B cell (primary cell): ENCODE data around the gene UCKL1. TPM values are rescaled to one million over a fixed set of nuclear protein-coding genes. Genes with fewer than 3 reads are reported as not detected.
A peak's percentile ranks its signal among the peaks of the same experiment; 100 is the strongest.

ENCODE experiments used
- ATAC-seq: fragments of 200-7000 bp; cut with Tn5 transposase; one replicate; pipeline ENCODE4 v1.10.0; 2021; ENCODE audit warnings: low read depth, mild to moderate bottlenecking, moderate number of reproducible peaks, moderate library complexity
- CTCF ChIA-PET: fragments of 350-600 bp; sonication (Branson Sonifier 250); formaldehyde crosslinking; loops from one replicate; lab custom pipeline; 2021; ENCODE audit warnings: antibody characterized with exemption, inconsistent platforms; lab: Charles Lee
- POLR2A ChIA-PET: fragments of 350-600 bp; sonication (Branson Sonifier 250); formaldehyde crosslinking; loops from one replicate; lab custom pipeline; 2021; ENCODE audit warnings: antibody characterized with exemption; lab: Charles Lee
- DNase-seq: peaks from one replicate; pipeline ENCODE4 v3.0.0; 2013
- H2AFZ ChIP-seq: 2 replicates; pipeline ENCODE4 v1.6.1; 2012; ENCODE audit warnings: mild to moderate bottlenecking, low read depth, low read length; ENCODE audit not compliant: insufficient read depth, poor library complexity, severe bottlenecking
- H3K27ac ChIP-seq, 2 donors: 1 replicate in 1 of 2; 2 replicates in 1 of 2; pipeline ENCODE4 v1.5.1; 2012 to 2013; ENCODE audit warnings: low read length in 2 of 2, mild to moderate bottlenecking in 2 of 2, moderate library complexity in 1 of 2
- H3K27me3 ChIP-seq, 4 experiments: fragments of 200-600 bp in 1 of 4; sonication (generic) in 1 of 4; replicated peaks in 1 of 4; 1 replicate in 2 of 4; 2 replicates in 2 of 4; pipeline versions ENCODE4 v1.6.1 to v1.7.0; 2013 to 2016; ENCODE audit warnings: low read length in 3 of 4, mild to moderate bottlenecking in 2 of 4, mixed read lengths in 1 of 4, moderate library complexity in 1 of 4; ENCODE audit not compliant: insufficient read depth in 4 of 4, control insufficient read depth in 3 of 4; ENCODE audit errors: control extremely low read depth in 1 of 4
- H3K36me3 ChIP-seq, 2 experiments: replicated peaks in 1 of 2; 1 replicate in 1 of 2; 2 replicates in 1 of 2; pipeline versions ENCODE4 v1.6.1 to v1.7.1; 2013; ENCODE audit warnings: low read length in 1 of 2; ENCODE audit not compliant: insufficient read depth in 2 of 2, control insufficient read depth in 1 of 2; ENCODE audit errors: control extremely low read depth in 1 of 2, extremely low read depth in 1 of 2
- H3K4me1 ChIP-seq, 2 donors: fragments of 200-600 bp in 1 of 2; sonication (generic) in 1 of 2; 1 replicate in 1 of 2; 2 replicates in 1 of 2; pipeline versions ENCODE4 v1.5.1 to v1.6.1; 2013 to 2017; ENCODE audit warnings: low read length in 2 of 2; ENCODE audit not compliant: control insufficient read depth in 2 of 2, insufficient read depth in 2 of 2
- H3K4me2 ChIP-seq: replicated peaks from 2 replicates; pipeline ENCODE3; 2012; ENCODE audit warnings: mild to moderate bottlenecking, low read depth, low read length; ENCODE audit not compliant: poor library complexity, severe bottlenecking
- H3K4me3 ChIP-seq, 5 experiments: fragments of 200-600 bp in 1 of 5; sonication (generic) in 1 of 5; 1 replicate in 3 of 5; 2 replicates in 2 of 5; pipeline versions ENCODE4 v1.5.1 to v1.7.0; 2011 to 2016; ENCODE audit warnings: low read length in 4 of 5, mild to moderate bottlenecking in 4 of 5, low read depth in 2 of 5, control low read depth in 1 of 5, moderate library complexity in 1 of 5; ENCODE audit not compliant: insufficient read depth in 1 of 5; ENCODE audit errors: control extremely low read depth in 1 of 5, extremely low read depth in 1 of 5
- H3K79me2 ChIP-seq: fragments of 200-600 bp; sonication (generic); one replicate; pipeline ENCODE4 v1.6.0; 2016; ENCODE audit warnings: low read length; ENCODE audit not compliant: control insufficient read depth, insufficient read depth
- H3K9ac ChIP-seq: fragments of 200-600 bp; sonication (generic); 2 replicates; pipeline ENCODE4 v1.6.1; 2017; ENCODE audit warnings: mild to moderate bottlenecking, low read length, moderate library complexity
- H3K9me3 ChIP-seq, 3 donors: one replicate each; pipeline versions ENCODE4 v1.6.1 to v1.7.1; 2013; ENCODE audit warnings: low read length in 2 of 3; ENCODE audit not compliant: control insufficient read depth in 2 of 3, insufficient read depth in 1 of 3; ENCODE audit errors: control extremely low read depth in 1 of 3
- H4K20me1 ChIP-seq: 2 replicates; pipeline ENCODE4 v1.6.0; 2012; ENCODE audit warnings: mild to moderate bottlenecking, low read length; ENCODE audit not compliant: insufficient read depth, control insufficient read depth, poor library complexity, severe bottlenecking
- H3K27ac Mint-ChIP-seq: one replicate; pipeline ENCODE4 v1.8.0; 2021; ENCODE audit warnings: mixed read lengths
- H3K27me3 Mint-ChIP-seq: one replicate; pipeline ENCODE4 v1.8.0; 2021; ENCODE audit warnings: mixed read lengths
- H3K4me1 Mint-ChIP-seq: one replicate; pipeline ENCODE4 v1.8.0; 2021; ENCODE audit warnings: mixed read lengths
- H3K4me3 Mint-ChIP-seq: one replicate; pipeline ENCODE4 v1.8.0; 2021; ENCODE audit warnings: mixed read lengths
- H3K9me3 Mint-ChIP-seq: one replicate; pipeline ENCODE4 v1.8.0; 2022; ENCODE audit warnings: mixed read lengths; ENCODE audit not compliant: insufficient read depth
- CTCF ChIP-seq: fragments of 200-600 bp; IDR thresholded peaks from one replicate; pipeline ENCODE4 v1.8.0; 2022; ENCODE audit warnings: antibody characterized with exemption, mild to moderate bottlenecking
- EZH2 ChIP-seq: IDR thresholded peaks from 2 replicates; pipeline ENCODE4 v1.6.1; 2012; ENCODE audit warnings: borderline replicate concordance, low read depth, mild to moderate bottlenecking, moderate library complexity, low read length; ENCODE audit not compliant: insufficient read depth, poor library complexity, severe bottlenecking
- WGBS: methylation state at CpG from one replicate; pipeline ENCODE4 v1.1.5; 2013; ENCODE audit warnings: missing lambda C conversion rate; ENCODE audit not compliant: insufficient coverage; 5-methylcytosine and 5-hydroxymethylcytosine counted together
- intact Hi-C: fragments of 100-400 bp; cut with micrococcal nuclease; formaldehyde crosslinking; loops from one replicate; pipeline ENCODE4 v1.10.0; 2022
- polyA plus RNA-seq: library from polyadenylated mRNA; depleted of rRNA; stranded (reverse); fragments of >200 nt; gene quantifications from 2 replicates; pipeline ENCODE4 v1.2.3, GENCODE V29; 2012
- total RNA-seq, 2 donors: library from RNA; stranded (reverse); fragments of 120-200 nt in 1 of 2; gene quantifications; 1 replicate in 1 of 2; 2 replicates in 1 of 2; pipeline versions ENCODE4 v1.2.3 to v1.2.4, GENCODE V29; 2013 to 2022

Gene UCKL1
- total and polyA plus RNA-seq, 2 donors (not counting 1 experiment from before 2014, with no cell fraction given): 106 to 199 TPM

- no peaks in the 10 kb centered on the region for H3K9me3 Mint-ChIP-seq
- TF ChIP-seq CTCF (no peak), EZH2 (no peak)
- Histone ChIP-seq H3K36me3 (no peaks in the 10 kb centered on the region), H3K4me1 (peaks cover 71 to 78% of the 10 kb centered on the region in 2 donors), H2AFZ (no peak overlapping the region), H3K9ac (no peak overlapping the region), H3K79me2 (peaks cover 96% of the 10 kb centered on the region), H3K27ac (peak overlapping the region in 1 of 2 donors; percentile 46), H3K27me3 (no peaks in the 10 kb centered on the region), H3K4me3 (no peak overlapping the region), H3K4me2 (peak overlapping the region; percentile 58), H3K9me3 (no peaks in the 10 kb centered on the region), H4K20me1 (peaks cover 91% of the 10 kb centered on the region)
- CTCF ChIA-PET: interaction anchor here (0.6 to 1.5 kb wide), 2 partner anchors 22 to 108 kb away, joined by 3 to 5 read pairs; no protein-coding TSS in a partner anchor
- no peaks in the 10 kb centered on the region for H3K27me3 Mint-ChIP-seq
- intact Hi-C loops: no loop called here
- POLR2A ChIA-PET: interaction anchor here (1.0 to 1.4 kb wide), 2 partner anchors 29 to 87 kb away, joined by 3 read pairs; partner anchors contain the start of gene TPD52L2
- no peak for ATAC-seq
- peaks cover 68% of the 10 kb centered on the region for H3K4me1 Mint-ChIP-seq
- DNase-seq: no peak
- H3K4me3 Mint-ChIP-seq: peak overlapping the region; percentile 44
- 77% methylated on average over 13 of the region's 17 CpGs for WGBS
- H3K27ac Mint-ChIP-seq: peak overlapping the region; percentile 83
Measured at GRCh38 chr20:63951398-63952209, 4.6 kb downstream of the UCKL1 start.
